ENCODE results near the gene SLC50A1.

DNA sequence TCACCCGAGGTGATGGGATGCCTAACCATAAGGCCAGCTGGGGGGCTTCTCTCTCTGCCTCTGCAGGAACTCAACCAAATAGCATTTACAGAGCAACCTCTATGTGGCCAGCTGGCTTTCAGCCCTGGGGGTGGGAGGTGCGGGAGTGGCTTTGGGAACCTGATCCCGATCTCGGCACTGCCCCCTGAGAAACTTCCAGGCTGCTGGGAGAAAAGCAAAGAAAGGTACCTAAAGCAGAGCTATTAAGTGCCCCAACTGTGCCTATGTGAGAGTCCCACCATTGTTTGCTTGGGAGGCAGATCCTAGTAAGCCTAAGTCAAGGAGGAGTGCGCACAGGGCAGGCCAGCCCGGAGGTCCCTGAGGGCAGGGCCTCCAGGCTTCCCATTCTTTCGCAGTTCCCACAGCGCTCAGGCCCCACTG is 30.4 kb downstream of the SLC50A1 start:
- TF ChIP-seq POLR2AphosphoS5 (IDR thresholded peaks at IDR 0.05) = no peak
- TF ChIP-seq, protein P1, sequence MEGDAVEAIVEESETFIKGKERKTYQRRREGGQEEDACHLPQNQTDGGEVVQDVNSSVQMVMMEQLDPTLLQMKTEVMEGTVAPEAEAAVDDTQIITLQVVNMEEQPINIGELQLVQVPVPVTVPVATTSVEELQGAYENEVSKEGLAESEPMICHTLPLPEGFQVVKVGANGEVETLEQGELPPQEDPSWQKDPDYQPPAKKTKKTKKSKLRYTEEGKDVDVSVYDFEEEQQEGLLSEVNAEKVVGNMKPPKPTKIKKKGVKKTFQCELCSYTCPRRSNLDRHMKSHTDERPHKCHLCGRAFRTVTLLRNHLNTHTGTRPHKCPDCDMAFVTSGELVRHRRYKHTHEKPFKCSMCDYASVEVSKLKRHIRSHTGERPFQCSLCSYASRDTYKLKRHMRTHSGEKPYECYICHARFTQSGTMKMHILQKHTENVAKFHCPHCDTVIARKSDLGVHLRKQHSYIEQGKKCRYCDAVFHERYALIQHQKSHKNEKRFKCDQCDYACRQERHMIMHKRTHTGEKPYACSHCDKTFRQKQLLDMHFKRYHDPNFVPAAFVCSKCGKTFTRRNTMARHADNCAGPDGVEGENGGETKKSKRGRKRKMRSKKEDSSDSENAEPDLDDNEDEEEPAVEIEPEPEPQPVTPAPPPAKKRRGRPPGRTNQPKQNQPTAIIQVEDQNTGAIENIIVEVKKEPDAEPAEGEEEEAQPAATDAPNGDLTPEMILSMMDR (IDR thresholded peaks at IDR 0.05 in 8 of 11, conservative IDR thresholded peaks at IDR 0.05 in 3 of 11) = no peak
